Measurements from ENCODE around the gene FAM209A. TPM values are rescaled to one million over a fixed set of nuclear protein-coding genes. Genes with fewer than 3 reads are reported as not detected.

The FAM209A gene
- total RNA-seq, 2 donors from 2014 or later: not detected

DNA sequence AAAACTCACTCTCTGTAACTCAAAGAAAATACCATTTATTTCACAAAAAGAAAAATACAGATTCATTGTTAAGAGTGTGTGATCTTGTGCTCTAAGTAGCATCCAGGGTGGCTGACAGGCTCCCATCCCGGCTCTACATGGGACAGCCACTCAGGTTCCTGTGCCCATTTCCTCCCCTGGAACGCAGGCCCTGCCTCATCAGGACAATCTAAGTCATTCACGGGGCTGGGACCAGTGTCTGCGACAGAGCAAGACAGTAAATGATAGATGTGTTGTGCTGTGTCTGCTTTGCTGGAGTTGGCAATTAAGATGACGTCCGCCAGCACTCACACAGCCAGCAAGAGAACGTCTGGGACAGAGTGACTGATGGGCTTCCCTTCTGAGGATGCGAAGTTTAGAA lies 6.9 kb upstream of the FAM209A start:
- H3K36me3 ChIP-seq (ENCODE audit: control insufficient read depth, insufficient read depth, low read length): peaks cover 59% of the 10 kb centered on the region
- H3K27ac ChIP-seq (ENCODE audit: low read depth, low read length): no peak overlapping the region
- no peak overlapping the region for H3K9ac ChIP-seq (ENCODE audit: extremely low read depth, low read length, poor library complexity, severe bottlenecking)
- H3K27me3 Mint-ChIP-seq (ENCODE audit: insufficient read depth): no peaks in the 10 kb centered on the region
- H3K27ac Mint-ChIP-seq: no peak overlapping the region
- peaks cover 32% of the 10 kb centered on the region for H3K9me3 ChIP-seq (ENCODE audit: control insufficient read depth, low read length)
- H3K27me3 ChIP-seq (ENCODE audit: control insufficient read depth, insufficient read depth, low read length, poor library complexity, severe bottlenecking): no peaks in the 10 kb centered on the region
- peaks cover 72% of the 10 kb centered on the region for H3K36me3 Mint-ChIP-seq (ENCODE audit: low read depth)
- H3K9me3 Mint-ChIP-seq: peaks cover 38% of the 10 kb centered on the region
- TF ChIP-seq, protein P1, sequence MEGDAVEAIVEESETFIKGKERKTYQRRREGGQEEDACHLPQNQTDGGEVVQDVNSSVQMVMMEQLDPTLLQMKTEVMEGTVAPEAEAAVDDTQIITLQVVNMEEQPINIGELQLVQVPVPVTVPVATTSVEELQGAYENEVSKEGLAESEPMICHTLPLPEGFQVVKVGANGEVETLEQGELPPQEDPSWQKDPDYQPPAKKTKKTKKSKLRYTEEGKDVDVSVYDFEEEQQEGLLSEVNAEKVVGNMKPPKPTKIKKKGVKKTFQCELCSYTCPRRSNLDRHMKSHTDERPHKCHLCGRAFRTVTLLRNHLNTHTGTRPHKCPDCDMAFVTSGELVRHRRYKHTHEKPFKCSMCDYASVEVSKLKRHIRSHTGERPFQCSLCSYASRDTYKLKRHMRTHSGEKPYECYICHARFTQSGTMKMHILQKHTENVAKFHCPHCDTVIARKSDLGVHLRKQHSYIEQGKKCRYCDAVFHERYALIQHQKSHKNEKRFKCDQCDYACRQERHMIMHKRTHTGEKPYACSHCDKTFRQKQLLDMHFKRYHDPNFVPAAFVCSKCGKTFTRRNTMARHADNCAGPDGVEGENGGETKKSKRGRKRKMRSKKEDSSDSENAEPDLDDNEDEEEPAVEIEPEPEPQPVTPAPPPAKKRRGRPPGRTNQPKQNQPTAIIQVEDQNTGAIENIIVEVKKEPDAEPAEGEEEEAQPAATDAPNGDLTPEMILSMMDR (conservative IDR thresholded peaks at IDR 0.05): no peak
- H3K4me1 Mint-ChIP-seq: no peaks in the 10 kb centered on the region
- no peak overlapping the region for H3K4me3 Mint-ChIP-seq
- no peaks in the 10 kb centered on the region for H3K4me1 ChIP-seq (ENCODE audit: control insufficient read depth, insufficient read depth, low read length)
- no peak for DNase-seq
- no peak overlapping the region for H3K4me3 ChIP-seq (ENCODE audit: low read length)
- 94 to 97% methylated on average over 5 to 8 of the region's 8 CpGs for WGBS, 2 experiments (ENCODE audit: insufficient coverage in 1 of 2, insufficient read length in 1 of 2)

DNA sequence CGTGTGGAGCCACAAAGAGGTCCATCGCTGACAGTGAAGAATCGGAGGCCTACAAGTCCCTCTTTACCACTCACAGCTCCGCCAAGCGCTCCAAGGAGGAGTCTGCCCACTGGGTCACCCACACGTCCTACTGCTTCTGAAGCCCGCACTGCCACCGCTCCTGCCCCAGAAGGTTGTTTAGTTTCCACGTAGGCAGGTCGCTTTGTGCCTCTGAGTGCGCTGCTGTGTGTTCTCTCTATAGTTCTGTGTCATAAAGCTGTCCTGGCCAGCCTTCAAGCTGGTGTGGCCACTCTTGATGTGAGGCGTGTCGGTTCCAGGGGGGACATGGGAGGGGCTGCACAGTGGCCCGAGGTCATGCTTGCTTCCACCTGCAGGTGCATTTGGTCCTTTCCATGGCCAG lies 6.4 kb upstream of the FAM209A start:
- peaks cover 70% of the 10 kb centered on the region for H3K36me3 Mint-ChIP-seq (ENCODE audit: low read depth)
- Histone ChIP-seq H3K27me3 (ENCODE audit: control insufficient read depth, insufficient read depth, low read length, poor library complexity, severe bottlenecking) (no peaks in the 10 kb centered on the region), H3K9me3 (ENCODE audit: control insufficient read depth, low read length) (peaks cover 32% of the 10 kb centered on the region), H3K4me3 (ENCODE audit: low read length) (no peak overlapping the region), H3K36me3 (ENCODE audit: control insufficient read depth, insufficient read depth, low read length) (peaks cover 57% of the 10 kb centered on the region), H3K4me1 (ENCODE audit: control insufficient read depth, insufficient read depth, low read length) (no peaks in the 10 kb centered on the region), H3K27ac (ENCODE audit: low read depth, low read length) (no peak overlapping the region), H3K9ac (ENCODE audit: extremely low read depth, low read length, poor library complexity, severe bottlenecking) (no peak overlapping the region)
- DNase-seq: no peak
- TF ChIP-seq, protein P1 (conservative IDR thresholded peaks at IDR 0.05): no peak
- no peaks in the 10 kb centered on the region for H3K27me3 Mint-ChIP-seq (ENCODE audit: insufficient read depth)
- H3K4me1 Mint-ChIP-seq: no peaks in the 10 kb centered on the region
- no peak overlapping the region for H3K4me3 Mint-ChIP-seq
- H3K9me3 Mint-ChIP-seq: peaks cover 38% of the 10 kb centered on the region
- H3K27ac Mint-ChIP-seq: no peak overlapping the region
- 95 to 96% methylated on average over 13 to 14 of the region's 14 CpGs for WGBS, 2 experiments (ENCODE audit: insufficient coverage in 1 of 2, insufficient read length in 1 of 2)

DNA sequence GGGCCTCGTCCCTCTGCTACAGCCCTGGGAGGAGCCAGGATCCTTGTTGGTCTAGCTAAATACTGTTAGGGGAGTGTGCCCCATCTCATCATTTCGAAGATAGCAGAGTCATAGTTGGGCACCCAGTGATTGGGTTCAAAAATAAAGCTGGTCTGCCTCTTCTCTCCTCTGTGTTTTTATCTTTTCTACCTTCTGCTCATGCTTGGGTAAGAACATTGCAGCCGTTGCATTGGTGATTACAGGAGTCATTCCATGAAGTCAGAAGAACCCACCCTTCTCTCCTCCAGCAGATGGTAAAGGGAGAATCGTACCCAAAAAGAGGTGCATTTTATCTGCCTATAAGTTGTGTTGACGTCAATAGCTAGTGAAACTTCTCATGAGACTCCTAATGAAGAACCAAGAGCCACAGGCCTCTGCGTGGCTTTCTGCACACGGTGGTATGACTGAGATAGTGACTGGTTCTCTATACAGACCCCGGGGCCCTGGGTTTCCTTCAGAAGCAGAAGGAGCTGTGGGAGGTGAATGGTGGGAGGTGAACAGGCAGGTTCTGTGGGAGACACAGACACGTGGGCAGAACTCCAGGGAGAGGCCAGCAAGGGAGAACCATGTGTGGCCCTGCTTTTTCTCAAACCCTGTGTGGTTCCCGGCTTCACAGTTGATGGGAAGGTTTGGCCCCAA lies 5.7 kb upstream of the FAM209A start:
- Mint-ChIP-seq H3K27ac (no peak overlapping the region), H3K36me3 (ENCODE audit: low read depth) (peaks cover 64% of the 10 kb centered on the region), H3K4me3 (no peak overlapping the region), H3K27me3 (ENCODE audit: insufficient read depth) (no peaks in the 10 kb centered on the region), H3K9me3 (peaks cover 38% of the 10 kb centered on the region), H3K4me1 (no peaks in the 10 kb centered on the region)
- Histone ChIP-seq H3K36me3 (ENCODE audit: control insufficient read depth, insufficient read depth, low read length) (peaks cover 53% of the 10 kb centered on the region), H3K9ac (ENCODE audit: extremely low read depth, low read length, poor library complexity, severe bottlenecking) (no peak overlapping the region), H3K9me3 (ENCODE audit: control insufficient read depth, low read length) (peaks cover 32% of the 10 kb centered on the region), H3K27me3 (ENCODE audit: control insufficient read depth, insufficient read depth, low read length, poor library complexity, severe bottlenecking) (no peaks in the 10 kb centered on the region), H3K27ac (ENCODE audit: low read depth, low read length) (no peak overlapping the region), H3K4me3 (ENCODE audit: low read length) (no peak overlapping the region), H3K4me1 (ENCODE audit: control insufficient read depth, insufficient read depth, low read length) (no peaks in the 10 kb centered on the region)
- DNase-seq: no peak
- TF ChIP-seq, protein P1 (conservative IDR thresholded peaks at IDR 0.05): no peak
- WGBS, 2 experiments (ENCODE audit: insufficient coverage in 1 of 2, insufficient read length in 1 of 2): 95 to 100% methylated on average over 6 to 10 of the region's 10 CpGs

Data from endodermal cell (in vitro differentiated cells).